BJ (cell line): ENCODE data around the gene ERICH4. TPM values are rescaled to one million over a fixed set of nuclear protein-coding genes. Genes with fewer than 3 reads are reported as not detected.

Experiments
- CTCF ChIA-PET: fragments of 350-600 bp; formaldehyde crosslinking; extraction: SDS; loops from one replicate; lab custom pipeline; 2021; ENCODE audit warnings: antibody characterized with exemption, inconsistent platforms; lab: Yijun Ruan, JAX
- POLR2A ChIA-PET: fragments of 300-600 bp; sonication (Branson Sonifier 250); formaldehyde crosslinking; extraction: SDS; loops from one replicate; lab custom pipeline; 2021; ENCODE audit warnings: antibody characterized with exemption; lab: Charles Lee
- DNase-seq: peaks from one replicate; pipeline ENCODE4 v3.0.0-alpha.2; 2011; ENCODE audit warnings: low read depth
- H3K27me3 ChIP-seq: 2 replicates; pipeline ENCODE4 v1.6.0; 2011; ENCODE audit warnings: low read length; ENCODE audit not compliant: control insufficient read depth, insufficient read depth
- H3K36me3 ChIP-seq: 2 replicates; pipeline ENCODE4 v1.5.1; 2011; ENCODE audit warnings: low read length; ENCODE audit not compliant: control insufficient read depth, insufficient read depth
- H3K4me3 ChIP-seq: 2 replicates; pipeline ENCODE4 v1.5.1; 2011; ENCODE audit warnings: low read depth, mild to moderate bottlenecking, control low read depth, low read length
- CTCF ChIP-seq: IDR thresholded peaks from 2 replicates; pipeline ENCODE4 v1.5.1; 2011; ENCODE audit warnings: low read depth, mild to moderate bottlenecking, control low read depth, inconsistent platforms, low read length, moderate library complexity; ENCODE audit not compliant: insufficient read depth
- polyA plus RNA-seq: library from polyadenylated mRNA; depleted of rRNA; stranded (reverse); fragments of >200 nt; gene quantifications from 2 replicates; pipeline ENCODE4 v1.2.3, GENCODE V29; 2011

ERICH4 gene
- polyA plus RNA-seq, 1 experiment: not detected

- Histone ChIP-seq H3K4me3 (no peak overlapping the region), H3K36me3 (peaks cover 31% of the 10 kb centered on the region), H3K27me3 (no peaks in the 10 kb centered on the region)
- no peak for TF ChIP-seq CTCF
- DNase-seq: no peak
- ChIA-PET POLR2A (no interaction called here), CTCF (interaction anchor here (1.1 kb wide), 1 partner anchor 150 kb away, joined by 3 read pairs; no protein-coding TSS in a partner anchor)
Measured at GRCh38 chr19:41413947-41414346, 29.0 kb upstream of the ERICH4 start.

GRCh38 chr19:41414461-41414860, 28.5 kb upstream of the ERICH4 start:
- no peak for TF ChIP-seq CTCF
- Histone ChIP-seq H3K36me3 (peaks cover 34% of the 10 kb centered on the region), H3K27me3 (no peaks in the 10 kb centered on the region), H3K4me3 (no peak overlapping the region)
- CTCF ChIA-PET: interaction anchor here (1.1 kb wide), 1 partner anchor 149 kb away, joined by 3 read pairs; no protein-coding TSS in a partner anchor
- DNase-seq: no peak
- POLR2A ChIA-PET: no interaction called here

GRCh38 chr19:41415154-41415571, 27.8 kb upstream of the ERICH4 start:
- ChIA-PET CTCF (no interaction called here), POLR2A (no interaction called here)
- TF ChIP-seq CTCF: no peak
- no peaks in the 10 kb centered on the region for H3K27me3 ChIP-seq
- H3K4me3 ChIP-seq: no peak overlapping the region
- no peak for DNase-seq
- peaks cover 35% of the 10 kb centered on the region for H3K36me3 ChIP-seq

GRCh38 chr19:41416194-41416674, 26.7 kb upstream of the ERICH4 start:
- H3K4me3 ChIP-seq: no peak overlapping the region
- H3K27me3 ChIP-seq: no peaks in the 10 kb centered on the region
- no peak for TF ChIP-seq CTCF
- ChIA-PET CTCF (no interaction called here), POLR2A (no interaction called here)
- DNase-seq: no peak
- H3K36me3 ChIP-seq: peaks cover 34% of the 10 kb centered on the region

- peaks cover 34% of the 10 kb centered on the region for H3K36me3 ChIP-seq
- no peaks in the 10 kb centered on the region for H3K27me3 ChIP-seq
- ChIA-PET CTCF (interaction anchor here (0.6 kb wide), 1 partner anchor 19 kb away, joined by 4 read pairs; the partner anchor contains the start of gene DMAC2), POLR2A (no interaction called here)
- no peak overlapping the region for H3K4me3 ChIP-seq
- DNase-seq: no peak
- TF ChIP-seq CTCF: no peak
Measured at GRCh38 chr19:41420101-41420880, 22.7 kb upstream of the ERICH4 start.
